BLaER1 (cell line): ENCODE data around the gene FCHSD2.
"Not testable (repeated sequence)": the region's sequence is repeated elsewhere in the genome, so short reads cannot be mapped to it uniquely, and the experiment has no call there.

Source experiments
- H3K27ac ChIP-seq: shearing (Covaris generic); formaldehyde crosslinking; 2 replicates; pipeline ENCODE4 v1.8.1; 2022
- H3K27me3 ChIP-seq: shearing (Covaris generic); formaldehyde crosslinking; 2 replicates; pipeline ENCODE4 v1.8.1; 2022
- H3K36me3 ChIP-seq: shearing (Covaris generic); formaldehyde crosslinking; 2 replicates; pipeline ENCODE4 v1.8.1; 2022
- H3K4me1 ChIP-seq: shearing (Covaris generic); formaldehyde crosslinking; 2 replicates; pipeline ENCODE4 v1.8.1; 2022
- H3K4me2 ChIP-seq: shearing (Covaris generic); formaldehyde crosslinking; 2 replicates; pipeline ENCODE4 v1.8.1; 2022
- H3K4me3 ChIP-seq: shearing (Covaris generic); formaldehyde crosslinking; 2 replicates; pipeline ENCODE4 v1.8.1; 2022
- H3K9ac ChIP-seq: shearing (Covaris generic); formaldehyde crosslinking; 2 replicates; pipeline ENCODE4 v1.8.1; 2022
- H3K9me3 ChIP-seq: shearing (Covaris generic); formaldehyde crosslinking; 2 replicates; pipeline ENCODE4 v1.8.1; 2022
- H4K20me1 ChIP-seq: shearing (Covaris generic); formaldehyde crosslinking; 2 replicates; pipeline ENCODE4 v1.8.1; 2022
- Cebpa-rat ChIP-seq: shearing (Covaris generic); IDR thresholded peaks from 2 replicates; pipeline ENCODE4 v1.8.1; 2022

FCHSD2 gene

DNA sequence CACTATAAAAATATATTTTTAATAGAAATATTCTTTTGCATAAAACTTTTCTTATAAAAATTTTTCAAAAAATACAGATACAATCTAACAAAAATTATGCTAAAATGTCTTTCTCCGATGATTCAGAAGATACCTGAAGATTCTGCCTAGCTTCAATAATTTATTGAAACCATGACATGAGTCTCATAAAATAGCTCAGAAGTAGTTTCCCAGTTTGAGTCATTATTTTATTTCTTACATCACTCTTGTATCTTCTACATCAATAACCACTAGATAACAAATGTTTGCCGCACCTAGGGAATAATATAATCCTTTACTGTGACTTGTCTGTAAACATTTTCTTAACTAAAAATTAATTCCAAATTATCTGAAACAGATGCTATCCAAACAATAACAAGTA, 158.6 kb downstream of the FCHSD2 start:
- no peak overlapping the region for H3K9ac ChIP-seq
- no peak for TF ChIP-seq Cebpa-rat
- peaks cover 86% of the 10 kb centered on the region for H3K36me3 ChIP-seq
- H3K27me3 ChIP-seq: no peaks in the 10 kb centered on the region
- no peak overlapping the region for H3K27ac ChIP-seq
- no peak overlapping the region for H3K4me3 ChIP-seq
- H3K4me2 ChIP-seq: no peak overlapping the region
- no peaks in the 10 kb centered on the region for H4K20me1 ChIP-seq
- H3K9me3 ChIP-seq: peaks cover 6% of the 10 kb centered on the region
- H3K4me1 ChIP-seq: no peaks in the 10 kb centered on the region

GRCh38 chr11:72981971-72982685, 160.0 kb downstream of the FCHSD2 start:
- Histone ChIP-seq H3K4me3 (no peak overlapping the region), H3K4me1 (no peaks in the 10 kb centered on the region), H3K4me2 (no peak overlapping the region), H4K20me1 (no peaks in the 10 kb centered on the region), H3K27ac (no peak overlapping the region), H3K27me3 (no peaks in the 10 kb centered on the region), H3K36me3 (peaks cover 85% of the 10 kb centered on the region), H3K9ac (no peak overlapping the region), H3K9me3 (peaks cover 20% of the 10 kb centered on the region)
- TF ChIP-seq Cebpa-rat: no peak

DNA sequence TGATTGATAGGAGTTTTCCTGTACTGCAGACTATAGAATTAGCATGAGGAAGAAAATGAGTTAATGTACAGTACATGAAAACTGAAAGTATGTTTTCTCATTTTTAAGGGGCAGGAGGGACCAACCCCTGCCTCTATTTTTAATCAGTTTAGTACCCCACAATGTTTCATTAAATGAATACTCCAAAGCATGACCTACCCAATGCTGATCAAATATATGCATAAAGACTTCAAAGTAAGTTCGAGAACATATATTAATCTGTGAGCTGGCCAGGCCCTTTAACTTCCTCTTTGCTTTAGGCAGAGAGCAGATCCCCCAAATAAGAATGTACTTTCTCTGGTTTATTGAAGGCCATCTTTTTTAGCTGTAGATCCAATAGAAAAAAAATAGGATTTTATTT, 161.0 kb downstream of the FCHSD2 start:
- no peak overlapping the region for H3K9ac ChIP-seq
- H3K4me2 ChIP-seq: no peak overlapping the region
- H3K27me3 ChIP-seq: no peaks in the 10 kb centered on the region
- H3K9me3 ChIP-seq: peaks cover 31% of the 10 kb centered on the region
- H4K20me1 ChIP-seq: no peaks in the 10 kb centered on the region
- TF ChIP-seq Cebpa-rat: no peak
- peaks cover 87% of the 10 kb centered on the region for H3K36me3 ChIP-seq
- no peak overlapping the region for H3K4me3 ChIP-seq
- H3K27ac ChIP-seq: no peak overlapping the region
- H3K4me1 ChIP-seq: no peaks in the 10 kb centered on the region

- Histone ChIP-seq H3K36me3 (peaks cover 85% of the 10 kb centered on the region), H3K9me3 (peaks cover 31% of the 10 kb centered on the region)
- H3K4me2 ChIP-seq, H3K27ac ChIP-seq, H3K9ac ChIP-seq, H3K27me3 ChIP-seq, H3K4me3 ChIP-seq, H3K4me1 ChIP-seq, H4K20me1 ChIP-seq: not testable (repeated sequence)
Observed at GRCh38 chr11:72977782-72978181, 164.3 kb downstream of the FCHSD2 start.

DNA sequence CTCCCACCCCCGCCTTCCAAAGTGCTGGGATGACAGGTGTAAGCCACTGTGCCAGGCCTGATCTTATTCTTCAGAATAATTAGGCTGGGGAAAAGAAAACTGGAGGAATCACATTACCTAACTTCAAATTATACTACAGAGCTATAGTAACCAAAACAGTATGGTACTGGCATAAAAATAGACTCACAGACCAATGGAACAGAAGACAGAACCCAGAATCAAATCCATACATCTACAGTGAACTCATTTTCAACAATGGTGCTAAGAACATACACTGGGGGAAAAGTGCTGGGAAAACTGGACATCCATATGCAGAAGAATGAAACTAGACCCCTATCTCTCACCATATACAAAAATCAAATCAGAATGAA, 165.6 kb downstream of the FCHSD2 start:
- H4K20me1 ChIP-seq, H3K27ac ChIP-seq, H3K4me1 ChIP-seq, H3K9ac ChIP-seq, H3K4me3 ChIP-seq, H3K27me3 ChIP-seq, H3K4me2 ChIP-seq: not testable (repeated sequence)
- peaks cover 76% of the 10 kb centered on the region for H3K36me3 ChIP-seq
- H3K9me3 ChIP-seq: peaks cover 31% of the 10 kb centered on the region

- H3K27me3 ChIP-seq: no peaks in the 10 kb centered on the region
- no peaks in the 10 kb centered on the region for H4K20me1 ChIP-seq
- no peaks in the 10 kb centered on the region for H3K4me1 ChIP-seq
- H3K36me3 ChIP-seq: peaks cover 74% of the 10 kb centered on the region
- H3K27ac ChIP-seq: no peak overlapping the region
- no peak overlapping the region for H3K9ac ChIP-seq
- H3K9me3 ChIP-seq: peaks cover 31% of the 10 kb centered on the region
- H3K4me2 ChIP-seq: no peak overlapping the region
- H3K4me3 ChIP-seq: no peak overlapping the region
- no peak for TF ChIP-seq Cebpa-rat
Observed at GRCh38 chr11:72975778-72976521, 166.2 kb downstream of the FCHSD2 start.

- no peak for TF ChIP-seq Cebpa-rat
- no peak overlapping the region for H3K4me2 ChIP-seq
- H3K27me3 ChIP-seq: no peaks in the 10 kb centered on the region
- H4K20me1 ChIP-seq: 0 out of 2 replicates have a peak, but pooled peaks cover 4% of the 10 kb centered on the region
- peaks cover 31% of the 10 kb centered on the region for H3K9me3 ChIP-seq
- no peak overlapping the region for H3K9ac ChIP-seq
- H3K36me3 ChIP-seq: peaks cover 65% of the 10 kb centered on the region
- H3K27ac ChIP-seq: no peak overlapping the region
- H3K4me3 ChIP-seq: no peak overlapping the region
- H3K4me1 ChIP-seq: no peaks in the 10 kb centered on the region
Observed at GRCh38 chr11:72974487-72975205, 167.5 kb downstream of the FCHSD2 start.

DNA sequence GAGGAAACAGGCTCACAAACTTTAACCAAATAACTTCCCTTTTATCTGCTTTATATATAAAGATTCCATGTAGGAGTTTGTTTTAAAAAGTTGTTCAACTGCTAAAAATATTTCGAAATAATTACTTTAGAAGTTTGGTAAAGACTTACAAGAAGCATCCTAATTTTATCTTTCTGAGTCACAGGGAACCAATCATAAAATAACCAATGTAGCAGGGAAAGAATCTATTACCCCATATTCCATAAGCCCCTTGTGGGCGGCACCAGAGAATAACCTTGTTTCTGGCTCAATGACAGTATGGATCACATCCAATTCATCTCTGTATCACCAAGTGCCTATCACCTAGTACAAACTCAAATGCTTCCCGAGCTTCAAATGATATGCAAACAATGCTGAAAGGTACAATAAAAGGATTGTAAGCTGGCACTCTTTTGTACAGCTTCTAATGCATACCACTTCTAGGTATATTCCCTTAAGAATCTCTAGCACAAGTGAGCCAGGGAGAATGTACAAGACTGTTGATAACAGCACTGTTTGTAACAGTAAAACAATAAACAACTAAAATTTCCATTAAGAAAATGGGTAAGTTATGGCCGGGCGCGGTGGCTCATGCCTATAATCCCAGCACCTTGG, 169.5 kb downstream of the FCHSD2 start:
- no peak for TF ChIP-seq Cebpa-rat
- Histone ChIP-seq H3K9ac (no peak overlapping the region), H3K4me1 (no peaks in the 10 kb centered on the region), H3K27ac (no peak overlapping the region), H3K27me3 (no peaks in the 10 kb centered on the region), H3K9me3 (peaks cover 19% of the 10 kb centered on the region), H4K20me1 (0 out of 2 replicates have a peak, but pooled peaks cover 4% of the 10 kb centered on the region), H3K4me2 (no peak overlapping the region), H3K36me3 (peaks cover 70% of the 10 kb centered on the region), H3K4me3 (no peak overlapping the region)

DNA sequence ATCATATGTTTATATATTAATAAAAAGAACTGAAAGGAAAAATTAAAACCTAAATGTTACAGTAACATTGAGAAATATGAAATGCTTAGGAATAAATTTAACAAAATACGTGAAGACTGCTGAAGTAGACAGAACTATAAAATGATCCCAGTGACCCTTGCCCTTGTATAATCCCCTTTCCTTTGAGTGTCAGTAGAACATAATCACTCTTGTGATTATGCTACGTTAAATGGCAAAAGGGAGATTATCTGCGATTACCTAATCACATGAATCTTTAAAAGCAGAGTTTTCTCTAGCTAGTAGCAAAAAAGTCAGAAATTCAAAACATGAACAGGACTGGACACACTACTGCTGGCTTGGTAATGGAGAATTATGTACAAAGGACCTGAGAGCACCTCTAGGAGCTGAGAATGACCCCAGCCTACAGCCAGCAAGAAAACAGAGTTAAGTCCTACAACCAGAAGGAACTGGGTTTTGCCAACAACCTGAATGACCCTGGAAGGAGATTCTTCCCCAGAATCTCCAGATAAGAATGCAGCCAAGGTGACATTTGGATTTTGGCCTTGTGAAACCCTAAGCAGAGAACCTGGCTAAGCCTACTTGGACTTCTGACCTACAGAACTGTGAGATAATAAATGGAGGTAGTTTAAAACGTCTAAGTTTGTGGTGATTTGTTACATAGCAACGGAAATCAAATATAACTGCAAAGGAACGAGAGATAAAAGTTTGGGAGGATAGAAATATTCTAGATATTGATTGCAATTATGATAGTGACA, 170.7 kb downstream of the FCHSD2 start:
- no peak for TF ChIP-seq Cebpa-rat
- H3K9me3 ChIP-seq: peaks cover 19% of the 10 kb centered on the region
- no peak overlapping the region for H3K4me3 ChIP-seq
- H3K4me1 ChIP-seq: peaks cover 1% of the 10 kb centered on the region; the same call in 1 of the 2 replicates
- H3K4me2 ChIP-seq: no peak overlapping the region
- no peak overlapping the region for H3K9ac ChIP-seq
- 0 out of 2 replicates have a peak, but pooled peaks cover 4% of the 10 kb centered on the region for H4K20me1 ChIP-seq
- H3K36me3 ChIP-seq: peaks cover 66% of the 10 kb centered on the region
- H3K27me3 ChIP-seq: no peaks in the 10 kb centered on the region
- H3K27ac ChIP-seq: no peak overlapping the region
